Skin of body (tissue), 2 donors: ENCODE results near the gene ZCCHC2. TPM values are rescaled to one million over a fixed set of nuclear protein-coding genes. Genes with fewer than 3 reads are reported as not detected.

Experiments
- DNase-seq: peaks from one replicate; lab custom pipeline; 2025; lab: John Stamatoyannopoulos, UW
- total RNA-seq: library from RNA; depleted of rRNA; stranded (reverse); fragments of >200 nt; gene quantifications from one replicate; pipeline ENCODE4 v1.2.3, GENCODE V29; 2014

The ZCCHC2 gene
- total RNA-seq = 18.3 TPM

- DNase-seq = peak; percentile 98
These were observed at the start of gene ZCCHC2 for GRCh38 chr18:62522504-62523254. ZCCHC2 (plus strand) TSS chr18:62523025; CDS start chr18:62523425, 400 bp downstream.

GRCh38 chr18:62479574-62479973 is 43.3 kb upstream of the ZCCHC2 start:
- no peak for DNase-seq

- no peak for DNase-seq
These were observed 41.9 kb upstream of the ZCCHC2 start for GRCh38 chr18:62480927-62481326.

DNA sequence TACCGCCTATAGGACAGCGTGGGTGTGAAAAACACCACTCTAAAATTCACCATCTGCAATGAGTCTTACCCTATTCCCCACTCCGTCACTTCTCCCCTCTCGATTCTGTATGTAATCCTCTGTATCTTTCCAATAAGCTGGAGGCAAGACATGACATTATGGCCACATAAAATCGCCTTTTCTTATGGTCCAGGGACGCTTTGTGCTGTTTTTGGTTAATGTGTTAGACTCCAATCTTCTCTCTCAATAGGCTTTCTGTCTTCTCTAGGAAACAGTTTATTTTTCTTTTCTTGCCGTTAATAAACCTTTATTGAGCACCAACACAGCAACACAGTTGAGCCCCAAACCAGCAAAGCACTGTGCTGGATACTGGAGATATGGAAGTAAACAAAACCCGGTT is 37.9 kb upstream of the ZCCHC2 start:
- DNase-seq = no peak

DNA sequence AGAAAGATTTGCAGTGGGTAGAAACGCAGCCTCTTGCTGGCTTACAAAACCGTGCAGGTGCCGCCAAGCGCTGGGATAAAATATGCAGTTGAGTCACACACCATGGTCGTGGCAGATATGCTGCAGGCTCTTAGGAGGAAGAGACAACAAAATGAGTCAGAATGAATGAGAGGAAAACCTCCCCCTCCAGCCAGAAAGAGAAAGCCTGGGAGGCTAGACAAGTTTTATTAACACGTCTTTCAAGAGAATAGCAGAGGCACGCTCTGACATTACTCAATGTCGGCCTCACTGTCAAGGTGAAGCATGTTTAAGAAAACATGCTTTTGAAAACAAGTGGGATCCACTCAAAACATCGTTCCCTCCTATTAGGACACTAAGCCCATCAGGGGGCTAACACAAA is 37.1 kb upstream of the ZCCHC2 start:
- DNase-seq = no peak

GRCh38 chr18:62486290-62486964 is 36.4 kb upstream of the ZCCHC2 start:
- DNase-seq = no peak

DNA sequence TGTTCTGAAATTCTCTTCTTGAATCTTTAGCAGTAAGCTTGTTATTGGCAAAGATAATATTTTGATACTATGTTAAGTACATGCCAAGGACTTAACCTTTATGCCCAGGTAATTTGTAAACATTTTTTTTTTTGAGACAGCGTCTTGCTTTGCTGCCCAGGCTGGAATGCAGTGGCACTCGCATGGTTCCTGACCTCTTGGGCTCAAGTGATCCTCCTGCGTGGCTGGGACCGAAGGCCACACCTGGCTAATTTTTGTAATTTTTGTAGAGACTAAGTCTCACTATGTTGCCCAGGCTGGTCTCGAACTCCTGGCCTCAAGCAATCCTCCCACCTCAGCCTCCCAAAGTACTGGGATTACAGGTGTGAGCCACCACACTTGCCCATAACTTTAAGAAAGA is 35.7 kb upstream of the ZCCHC2 start:
- no peak for DNase-seq

DNA sequence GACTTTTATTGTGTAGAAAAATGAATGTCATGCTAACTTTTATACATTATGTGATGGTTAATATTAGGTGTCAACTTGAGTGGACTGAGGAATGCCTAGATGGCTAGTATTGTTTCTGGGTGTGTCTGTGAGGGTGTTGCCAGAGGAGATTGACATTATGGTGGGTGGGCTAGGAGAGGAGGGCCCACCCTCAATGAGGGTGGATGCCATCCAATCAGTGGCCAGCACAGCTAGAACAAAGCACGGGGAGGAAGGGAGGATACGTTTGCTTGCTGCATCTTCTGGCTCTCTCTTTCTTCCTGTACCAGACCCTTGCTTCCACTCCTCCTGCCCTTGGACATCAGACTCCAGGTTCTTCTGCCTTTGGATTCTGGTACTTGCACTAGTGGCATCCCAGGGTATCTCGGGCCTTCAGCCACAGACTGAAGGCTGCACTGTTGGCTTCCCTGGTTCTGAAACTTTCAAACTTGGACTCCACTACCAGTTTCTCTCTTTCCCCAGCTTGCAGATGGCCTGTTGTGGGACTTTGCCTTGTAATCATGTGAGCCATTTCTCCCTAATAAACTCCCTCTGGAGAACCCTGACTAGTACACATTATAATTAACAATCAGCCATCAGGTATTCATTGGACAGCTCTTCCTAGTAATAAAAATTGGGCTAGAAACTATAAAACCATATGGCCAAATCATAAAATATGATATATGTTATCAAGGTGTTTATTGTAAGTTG is 31.7 kb upstream of the ZCCHC2 start:
- no peak for DNase-seq

- no peak for DNase-seq
These were observed 29.6 kb upstream of the ZCCHC2 start for GRCh38 chr18:62493033-62493862.

DNA sequence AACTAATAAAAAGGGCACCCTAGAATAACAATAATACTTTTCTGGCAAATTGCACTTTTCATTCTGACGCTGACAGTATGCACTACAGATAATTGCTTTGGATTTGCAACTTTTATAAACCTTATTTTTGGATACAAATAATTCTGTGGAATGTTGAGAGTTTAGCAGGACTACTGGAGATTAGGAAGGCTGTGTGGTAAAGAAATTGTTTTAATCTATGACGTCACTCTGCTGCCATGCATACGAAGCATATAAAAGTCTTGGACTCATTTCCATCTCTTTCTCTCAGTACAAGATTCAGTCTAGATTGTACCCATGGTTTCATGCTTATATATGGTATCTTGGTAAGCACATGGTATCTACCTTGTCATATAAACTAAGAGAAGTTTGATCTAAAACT is 28.1 kb upstream of the ZCCHC2 start:
- no peak for DNase-seq

DNA sequence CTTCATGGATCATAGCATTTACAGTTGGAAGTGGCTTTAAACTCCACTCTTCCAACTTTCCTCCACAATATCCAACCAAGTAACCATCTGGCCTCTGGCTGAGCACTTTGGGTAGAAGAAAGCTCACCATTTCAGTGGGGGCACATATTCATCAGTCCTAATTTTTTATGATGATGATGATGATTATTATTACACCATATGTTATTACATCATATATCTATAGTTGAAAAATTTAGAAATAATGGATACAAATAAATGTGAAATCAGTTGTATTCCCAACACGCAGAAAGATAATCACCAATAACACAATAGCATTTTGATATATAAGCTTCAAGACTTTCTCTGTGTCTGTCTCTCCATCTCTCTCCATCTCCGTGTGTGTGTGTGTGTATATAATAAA is 26.6 kb upstream of the ZCCHC2 start:
- DNase-seq = no peak

DNA sequence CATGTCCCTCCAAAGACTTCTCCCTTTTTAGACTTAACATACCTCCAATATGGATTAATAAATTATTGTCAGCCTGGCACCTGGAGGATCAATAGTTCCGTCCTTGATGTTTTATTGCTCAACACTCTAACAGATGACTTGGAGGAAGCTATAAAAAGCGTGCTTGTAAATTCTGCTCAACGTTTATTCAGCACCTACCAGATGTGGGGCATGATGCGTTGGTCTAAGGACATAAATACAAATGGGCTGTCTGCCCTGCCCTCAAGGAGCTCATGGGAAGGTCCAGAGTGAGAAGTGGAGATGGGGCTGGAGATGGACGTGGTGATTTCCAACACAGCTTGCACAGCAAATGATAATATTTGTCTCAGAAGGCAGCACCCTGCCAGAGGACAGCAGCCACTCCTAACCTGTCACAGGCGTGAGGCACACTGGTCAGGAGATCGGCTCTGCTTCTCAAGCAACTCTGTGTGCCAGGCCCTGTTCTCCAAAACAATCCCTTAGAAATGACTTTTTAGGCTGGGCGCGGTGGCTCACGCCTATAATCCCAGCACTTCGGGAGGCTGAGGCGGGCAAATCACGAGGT is 25.5 kb upstream of the ZCCHC2 start:
- no peak for DNase-seq

- no peak for DNase-seq
These were observed 24.1 kb upstream of the ZCCHC2 start for GRCh38 chr18:62498616-62499262.

DNA sequence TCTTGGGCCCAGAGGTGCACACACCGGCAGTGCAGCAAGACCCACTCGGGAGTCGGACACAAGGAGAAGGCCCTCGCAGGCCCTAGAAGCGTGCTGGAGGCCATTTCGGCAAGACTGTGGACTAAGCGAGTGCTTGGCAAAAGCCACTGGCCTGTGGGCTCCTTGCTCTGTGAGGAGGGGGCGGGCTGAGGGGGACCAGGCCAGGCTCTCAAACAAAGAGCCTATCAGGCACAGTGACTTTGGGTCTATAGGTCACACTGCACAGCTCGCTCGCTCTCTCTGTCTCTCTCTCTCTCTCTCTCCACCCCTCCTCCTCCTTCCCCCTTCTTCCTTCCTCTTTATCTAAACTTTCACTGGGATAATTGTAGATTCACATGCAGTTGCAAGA is 23.6 kb upstream of the ZCCHC2 start:
- no peak for DNase-seq

- no peak for DNase-seq
These were observed 22.7 kb upstream of the ZCCHC2 start for GRCh38 chr18:62500174-62500573.

- no peak for DNase-seq
These were observed 21.7 kb upstream of the ZCCHC2 start for GRCh38 chr18:62500966-62501591.

- no peak for DNase-seq
These were observed 16.9 kb upstream of the ZCCHC2 start for GRCh38 chr18:62505669-62506494.

GRCh38 chr18:62506495-62507143 is 16.2 kb upstream of the ZCCHC2 start:
- no peak for DNase-seq

GRCh38 chr18:62509779-62510178 is 13.0 kb upstream of the ZCCHC2 start:
- DNase-seq = no peak
